ENCODE results near the gene OR13C4. TPM values are rescaled to one million over a fixed set of nuclear protein-coding genes. Genes with fewer than 3 reads are reported as not detected.
"Not testable (repeated sequence)": the region's sequence is repeated elsewhere in the genome, so short reads cannot be mapped to it uniquely, and the experiment has no call there.

The OR13C4 gene
- total RNA-seq, 1 donor from 2014 or later: not detected

- Histone ChIP-seq H3K27me3 (no peaks in the 10 kb centered on the region), H3K9me3 (no peaks in the 10 kb centered on the region), H3K4me1 (no peaks in the 10 kb centered on the region), H3K4me3 (no peak overlapping the region), H3K27ac (no peak overlapping the region), H3K36me3 (no peaks in the 10 kb centered on the region)
- intact Hi-C loops (cut with DNase I): no loop called here
- no peak for DNase-seq (ENCODE audit: extremely low spot score in 2 of 2)
- TF ChIP-seq POLR2A (IDR thresholded peaks at IDR 0.05) (no peak), POLR2AphosphoS5 (IDR thresholded peaks at IDR 0.05; ENCODE audit: insufficient read depth in 1 of 2, low read depth in 1 of 2) (no peak), CTCF (IDR thresholded peaks at IDR 0.05) (no peak)
Observed at GRCh38 chr9:104539275-104539674, 12.3 kb upstream of the OR13C4 start.

GRCh38 chr9:104536756-104537155 lies 9.7 kb upstream of the OR13C4 start, which contains the start of gene OR13C3:
Gene OR13C3, minus strand, starts transcription at chr9:104536856. Its CDS starts 133 bp downstream, at chr9:104536723.
- Histone ChIP-seq H3K4me3 (no peak within 1 kb of the TSS), H3K9me3 (no peaks in the 10 kb centered on the region), H3K36me3 (no peaks in the 10 kb centered on the region), H3K27me3 (no peaks in the 10 kb centered on the region), H3K27ac (no peak within 1 kb of the TSS), H3K4me1 (no peaks in the 10 kb centered on the region)
- DNase-seq (ENCODE audit: extremely low spot score in 2 of 2): no peak
- intact Hi-C loops (cut with DNase I): no loop called here
- no peak for TF ChIP-seq POLR2A (IDR thresholded peaks at IDR 0.05)
- no peak for TF ChIP-seq CTCF (IDR thresholded peaks at IDR 0.05)

- H3K4me1 ChIP-seq; H3K27ac ChIP-seq; H3K27me3 ChIP-seq; H3K36me3 ChIP-seq; H3K9me3 ChIP-seq; DNase-seq (ENCODE audit: extremely low spot score in 2 of 2); intact Hi-C loops (cut with DNase I); H3K4me3 ChIP-seq: not testable (repeated sequence)
Observed at GRCh38 chr9:104520241-104520640, 6.8 kb downstream of the OR13C4 start.

- no peak for TF ChIP-seq POLR2A (IDR thresholded peaks at IDR 0.05)
- TF ChIP-seq POLR2AphosphoS5 (IDR thresholded peaks at IDR 0.05; ENCODE audit: insufficient read depth in 1 of 2, low read depth in 1 of 2): no peak
- no peak for TF ChIP-seq CTCF (IDR thresholded peaks at IDR 0.05)
- H3K9me3 ChIP-seq: no peaks in the 10 kb centered on the region
- H3K4me3 ChIP-seq: no peak overlapping the region
- no peaks in the 10 kb centered on the region for H3K36me3 ChIP-seq
- H3K27ac ChIP-seq: no peak overlapping the region
- H3K4me1 ChIP-seq: no peaks in the 10 kb centered on the region
- intact Hi-C loops (cut with DNase I): no loop called here
- no peak for DNase-seq (ENCODE audit: extremely low spot score in 2 of 2)
- no peaks in the 10 kb centered on the region for H3K27me3 ChIP-seq
Observed at GRCh38 chr9:104514901-104515300, 12.1 kb downstream of the OR13C4 start.

- Histone ChIP-seq H3K4me3 (no peak overlapping the region), H3K36me3 (no peaks in the 10 kb centered on the region), H3K27me3 (no peaks in the 10 kb centered on the region), H3K27ac (no peak overlapping the region), H3K4me1 (no peaks in the 10 kb centered on the region), H3K9me3 (no peaks in the 10 kb centered on the region)
- DNase-seq (ENCODE audit: extremely low spot score in 2 of 2): no peak
- no peak for TF ChIP-seq CTCF (IDR thresholded peaks at IDR 0.05)
- no peak for TF ChIP-seq POLR2A (IDR thresholded peaks at IDR 0.05)
- TF ChIP-seq POLR2AphosphoS5 (IDR thresholded peaks at IDR 0.05; ENCODE audit: insufficient read depth in 1 of 2, low read depth in 1 of 2): no peak
- intact Hi-C loops (cut with DNase I): no loop called here
Observed at GRCh38 chr9:104506565-104506964, 20.4 kb downstream of the OR13C4 start.

- TF ChIP-seq POLR2AphosphoS5 (IDR thresholded peaks at IDR 0.05; ENCODE audit: insufficient read depth in 1 of 2, low read depth in 1 of 2) (no peak), CTCF (IDR thresholded peaks at IDR 0.05) (no peak), POLR2A (IDR thresholded peaks at IDR 0.05) (no peak)
- intact Hi-C loops (cut with DNase I): no loop called here
- Histone ChIP-seq H3K36me3 (no peaks in the 10 kb centered on the region), H3K27me3 (no peaks in the 10 kb centered on the region), H3K4me3 (no peak within 1 kb of the TSS), H3K27ac (no peak within 1 kb of the TSS), H3K4me1 (no peaks in the 10 kb centered on the region), H3K9me3 (no peaks in the 10 kb centered on the region)
- DNase-seq (ENCODE audit: extremely low spot score in 2 of 2): no peak
Observed at GRCh38 chr9:104503963-104504362, 23.0 kb downstream of the OR13C4 start, which contains the start of gene OR13F1. Gene OR13F1, plus strand, starts transcription at chr9:104504263. Its CDS starts 0 bp downstream, at chr9:104504263.

All from vagina (tissue), 2 donors.